ENCODE data around the gene ACCSL.
A peak's percentile ranks its signal among the peaks of the same experiment; 100 is the strongest.

Gene ACCSL

GRCh38 chr11:44047931-44048431 lies at the start of gene ACCSL:
ACCSL (plus strand) TSS chr11:44047981; CDS start chr11:44048037, 56 bp downstream.
- DNase-seq (ENCODE audit: low read depth) = no peak

GRCh38 chr11:43998308-43998707 lies 49.5 kb upstream of the ACCSL start:
- DNase-seq (ENCODE audit: low read depth) = no peak

- no peak for DNase-seq (ENCODE audit: low read depth)
These were observed 47.0 kb upstream of the ACCSL start for GRCh38 chr11:44000731-44001130.

GRCh38 chr11:44002191-44003093 lies 45.3 kb upstream of the ACCSL start:
- DNase-seq (ENCODE audit: low read depth) = no peak

- DNase-seq (ENCODE audit: low read depth) = no peak
These were observed 43.9 kb upstream of the ACCSL start for GRCh38 chr11:44003736-44004451.

GRCh38 chr11:44004452-44005062 lies 43.2 kb upstream of the ACCSL start:
- DNase-seq (ENCODE audit: low read depth) = no peak

- DNase-seq (ENCODE audit: low read depth) = no peak
These were observed 42.6 kb upstream of the ACCSL start for GRCh38 chr11:44005063-44005701.

GRCh38 chr11:44005956-44006355 lies 41.8 kb upstream of the ACCSL start:
- no peak for DNase-seq (ENCODE audit: low read depth)

GRCh38 chr11:44006917-44007361 lies 40.8 kb upstream of the ACCSL start:
- DNase-seq (ENCODE audit: low read depth) = no peak

GRCh38 chr11:44007481-44008087 lies 40.2 kb upstream of the ACCSL start:
- DNase-seq (ENCODE audit: low read depth) = no peak

- no peak for DNase-seq (ENCODE audit: low read depth)
These were observed 39.7 kb upstream of the ACCSL start for GRCh38 chr11:44008088-44008501.

- no peak for DNase-seq (ENCODE audit: low read depth)
These were observed 39.1 kb upstream of the ACCSL start for GRCh38 chr11:44008698-44009097.

- DNase-seq (ENCODE audit: low read depth) = no peak
These were observed 37.0 kb upstream of the ACCSL start for GRCh38 chr11:44010789-44011251.

GRCh38 chr11:44011797-44012196 lies 36.0 kb upstream of the ACCSL start:
- peak; percentile 64 for DNase-seq (ENCODE audit: low read depth)

- DNase-seq (ENCODE audit: low read depth) = peak; percentile 15
These were observed 32.7 kb upstream of the ACCSL start for GRCh38 chr11:44014968-44015623.

- DNase-seq (ENCODE audit: low read depth) = no peak
These were observed 32.2 kb upstream of the ACCSL start for GRCh38 chr11:44015624-44016007.

GRCh38 chr11:44016131-44016530 lies 31.6 kb upstream of the ACCSL start:
- peak; percentile 30 for DNase-seq (ENCODE audit: low read depth)

GRCh38 chr11:44016546-44017442 lies 31.0 kb upstream of the ACCSL start:
- no peak for DNase-seq (ENCODE audit: low read depth)

GRCh38 chr11:44017443-44018126 lies 30.2 kb upstream of the ACCSL start:
- no peak for DNase-seq (ENCODE audit: low read depth)
